GM21367 (cell line): ENCODE results near the gene IQSEC2.

ENCODE experiments used
- ATAC-seq: cut with Tn5 transposase; IDR thresholded peaks from one replicate; pipeline ENCODE4 v1.9.1; 2021; ENCODE audit not compliant: unreplicated experiment

IQSEC2 gene

GRCh38 chrX:53247928-53248327 lies 33.5 kb downstream of the IQSEC2 start:
- no peak for ATAC-seq

GRCh38 chrX:53246231-53246630 lies 35.2 kb downstream of the IQSEC2 start:
- ATAC-seq, result no peak

- no peak for ATAC-seq
These were observed 36.8 kb downstream of the IQSEC2 start for GRCh38 chrX:53244610-53245009.

GRCh38 chrX:53242310-53242709 lies 39.1 kb downstream of the IQSEC2 start:
- no peak for ATAC-seq

- no peak for ATAC-seq
These were observed 39.8 kb downstream of the IQSEC2 start for GRCh38 chrX:53241558-53241957.

- ATAC-seq, result no peak
These were observed 41.9 kb downstream of the IQSEC2 start for GRCh38 chrX:53239474-53239873.

GRCh38 chrX:53237056-53237455 lies 44.3 kb downstream of the IQSEC2 start:
- no peak for ATAC-seq

- no peak for ATAC-seq
These were observed 45.2 kb downstream of the IQSEC2 start for GRCh38 chrX:53236025-53236679.

GRCh38 chrX:53235566-53235965 lies 45.8 kb downstream of the IQSEC2 start:
- ATAC-seq, result no peak

GRCh38 chrX:53234484-53234883 lies 46.9 kb downstream of the IQSEC2 start:
- ATAC-seq, result no peak

- no peak for ATAC-seq
These were observed 47.8 kb downstream of the IQSEC2 start for GRCh38 chrX:53233536-53233935.

- no peak for ATAC-seq
These were observed 51.3 kb downstream of the IQSEC2 start for GRCh38 chrX:53230116-53230515.

- no peak for ATAC-seq
These were observed 54.1 kb downstream of the IQSEC2 start for GRCh38 chrX:53227224-53227765.

GRCh38 chrX:53224860-53225797 lies 56.3 kb downstream of the IQSEC2 start, which contains the start of gene KDM5C:
KDM5C (minus strand) TSS chrX:53225207; CDS start chrX:53224889, 318 bp downstream.
- peak; percentile 68 for ATAC-seq

GRCh38 chrX:53223955-53224859 lies 57.2 kb downstream of the IQSEC2 start:
- no peak for ATAC-seq

- ATAC-seq, result no peak
These were observed 58.2 kb downstream of the IQSEC2 start for GRCh38 chrX:53223068-53223693.
